Loucy (cell line): ENCODE data around the gene CALCR.

ENCODE experiments used
- EZH2phosphoT487 ChIP-seq: fragments of 200-600 bp; IDR thresholded peaks from 2 replicates; pipeline ENCODE4 v1.6.1; 2018; ENCODE audit warnings: antibody characterized with exemption, mild to moderate bottlenecking, moderate library complexity, borderline replicate concordance
- TF ChIP-seq, protein P1 (sequence below): fragments of 200-600 bp; sonication (generic); conservative IDR thresholded peaks from 2 replicates; pipeline ENCODE4 v1.5.1; 2014; ENCODE audit warnings: mild to moderate bottlenecking, antibody characterized with exemption, low read length

GRCh38 chr7:93622036-93623033 lies 47.8 kb upstream of the CALCR start:
- TF ChIP-seq, protein P1, sequence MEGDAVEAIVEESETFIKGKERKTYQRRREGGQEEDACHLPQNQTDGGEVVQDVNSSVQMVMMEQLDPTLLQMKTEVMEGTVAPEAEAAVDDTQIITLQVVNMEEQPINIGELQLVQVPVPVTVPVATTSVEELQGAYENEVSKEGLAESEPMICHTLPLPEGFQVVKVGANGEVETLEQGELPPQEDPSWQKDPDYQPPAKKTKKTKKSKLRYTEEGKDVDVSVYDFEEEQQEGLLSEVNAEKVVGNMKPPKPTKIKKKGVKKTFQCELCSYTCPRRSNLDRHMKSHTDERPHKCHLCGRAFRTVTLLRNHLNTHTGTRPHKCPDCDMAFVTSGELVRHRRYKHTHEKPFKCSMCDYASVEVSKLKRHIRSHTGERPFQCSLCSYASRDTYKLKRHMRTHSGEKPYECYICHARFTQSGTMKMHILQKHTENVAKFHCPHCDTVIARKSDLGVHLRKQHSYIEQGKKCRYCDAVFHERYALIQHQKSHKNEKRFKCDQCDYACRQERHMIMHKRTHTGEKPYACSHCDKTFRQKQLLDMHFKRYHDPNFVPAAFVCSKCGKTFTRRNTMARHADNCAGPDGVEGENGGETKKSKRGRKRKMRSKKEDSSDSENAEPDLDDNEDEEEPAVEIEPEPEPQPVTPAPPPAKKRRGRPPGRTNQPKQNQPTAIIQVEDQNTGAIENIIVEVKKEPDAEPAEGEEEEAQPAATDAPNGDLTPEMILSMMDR, result peak; percentile 66
- no peak for TF ChIP-seq EZH2phosphoT487
